ENCODE data around the gene RNF186.

The RNF186 gene

GRCh38 chr1:19776933-19777332 is 38.1 kb downstream of the RNF186 start:
- Histone ChIP-seq H3K9me2 (replicated peaks; ENCODE audit: low read depth, low read length) (no peaks in the 10 kb centered on the region), H3K4me2 (ENCODE audit: low read depth, low read length, poor library complexity, severe bottlenecking) (no peak overlapping the region), H4K20me1 (ENCODE audit: insufficient read depth, low read length, poor library complexity, severe bottlenecking) (no peaks in the 10 kb centered on the region), H3K36me3 (ENCODE audit: insufficient read depth, low read length) (peaks cover 11% of the 10 kb centered on the region; the same call in 1 of the 2 replicates), H3K4me1 (ENCODE audit: insufficient read depth, low read length, poor library complexity, severe bottlenecking) (no peaks in the 10 kb centered on the region), H3F3A (ENCODE audit: low read depth) (no peaks in the 10 kb centered on the region), H3K79me2 (ENCODE audit: insufficient read depth, low read length) (no peaks in the 10 kb centered on the region), H3K27me3 (ENCODE audit: insufficient read depth, low read length, poor library complexity, severe bottlenecking) (no peaks in the 10 kb centered on the region), H3K9me3 (ENCODE audit: insufficient read depth, low read depth, low read length) (no peaks in the 10 kb centered on the region), H2AFZ (ENCODE audit: low read length) (no peak overlapping the region), H3K4me3 (ENCODE audit: low read length, poor library complexity, severe bottlenecking) (no peak overlapping the region), H3K9ac (ENCODE audit: low read depth, low read length, poor library complexity, severe bottlenecking) (no peak overlapping the region)
- no peak for TF ChIP-seq EZH2phosphoT487 (IDR thresholded peaks at IDR 0.05; ENCODE audit: borderline replicate concordance)
- TF ChIP-seq, protein P1, sequence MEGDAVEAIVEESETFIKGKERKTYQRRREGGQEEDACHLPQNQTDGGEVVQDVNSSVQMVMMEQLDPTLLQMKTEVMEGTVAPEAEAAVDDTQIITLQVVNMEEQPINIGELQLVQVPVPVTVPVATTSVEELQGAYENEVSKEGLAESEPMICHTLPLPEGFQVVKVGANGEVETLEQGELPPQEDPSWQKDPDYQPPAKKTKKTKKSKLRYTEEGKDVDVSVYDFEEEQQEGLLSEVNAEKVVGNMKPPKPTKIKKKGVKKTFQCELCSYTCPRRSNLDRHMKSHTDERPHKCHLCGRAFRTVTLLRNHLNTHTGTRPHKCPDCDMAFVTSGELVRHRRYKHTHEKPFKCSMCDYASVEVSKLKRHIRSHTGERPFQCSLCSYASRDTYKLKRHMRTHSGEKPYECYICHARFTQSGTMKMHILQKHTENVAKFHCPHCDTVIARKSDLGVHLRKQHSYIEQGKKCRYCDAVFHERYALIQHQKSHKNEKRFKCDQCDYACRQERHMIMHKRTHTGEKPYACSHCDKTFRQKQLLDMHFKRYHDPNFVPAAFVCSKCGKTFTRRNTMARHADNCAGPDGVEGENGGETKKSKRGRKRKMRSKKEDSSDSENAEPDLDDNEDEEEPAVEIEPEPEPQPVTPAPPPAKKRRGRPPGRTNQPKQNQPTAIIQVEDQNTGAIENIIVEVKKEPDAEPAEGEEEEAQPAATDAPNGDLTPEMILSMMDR (conservative IDR thresholded peaks at IDR 0.05; ENCODE audit: low read length), result no peak

DNA sequence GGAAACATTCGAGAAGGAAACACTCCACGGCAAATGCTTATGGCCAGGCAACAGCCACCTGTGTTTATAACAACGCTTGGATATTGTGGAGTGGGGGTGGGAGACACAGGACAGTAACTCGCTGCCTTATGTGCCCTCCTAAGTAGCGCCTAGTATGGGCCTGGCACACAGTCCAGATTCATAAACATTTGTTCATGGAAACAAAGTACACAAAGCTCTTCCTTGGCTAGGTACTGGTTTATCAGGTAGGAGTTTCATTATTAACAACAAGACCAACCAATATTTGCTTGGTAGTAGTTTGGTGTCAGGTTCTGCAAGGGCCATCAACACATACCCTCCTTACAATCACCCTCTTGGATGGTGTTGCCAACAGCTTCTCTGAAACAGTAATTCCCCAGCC is 38.8 kb downstream of the RNF186 start:
- Histone ChIP-seq H3K79me2 (ENCODE audit: insufficient read depth, low read length) (no peaks in the 10 kb centered on the region), H3K9me3 (ENCODE audit: insufficient read depth, low read depth, low read length) (no peaks in the 10 kb centered on the region), H3K4me2 (ENCODE audit: low read depth, low read length, poor library complexity, severe bottlenecking) (no peak overlapping the region), H4K20me1 (ENCODE audit: insufficient read depth, low read length, poor library complexity, severe bottlenecking) (no peaks in the 10 kb centered on the region), H2AFZ (ENCODE audit: low read length) (no peak overlapping the region), H3K36me3 (ENCODE audit: insufficient read depth, low read length) (peaks cover 11% of the 10 kb centered on the region; the same call in 1 of the 2 replicates), H3K9ac (ENCODE audit: low read depth, low read length, poor library complexity, severe bottlenecking) (no peak overlapping the region), H3K4me3 (ENCODE audit: low read length, poor library complexity, severe bottlenecking) (no peak overlapping the region), H3F3A (ENCODE audit: low read depth) (no peaks in the 10 kb centered on the region), H3K4me1 (ENCODE audit: insufficient read depth, low read length, poor library complexity, severe bottlenecking) (no peaks in the 10 kb centered on the region), H3K27me3 (ENCODE audit: insufficient read depth, low read length, poor library complexity, severe bottlenecking) (no peaks in the 10 kb centered on the region), H3K9me2 (replicated peaks; ENCODE audit: low read depth, low read length) (no peaks in the 10 kb centered on the region)
- TF ChIP-seq, protein P1 (conservative IDR thresholded peaks at IDR 0.05; ENCODE audit: low read length), result no peak
- TF ChIP-seq EZH2phosphoT487 (IDR thresholded peaks at IDR 0.05; ENCODE audit: borderline replicate concordance), result no peak

- H3K4me2 ChIP-seq (ENCODE audit: low read depth, low read length, poor library complexity, severe bottlenecking), result no peak overlapping the region
- H3K4me1 ChIP-seq (ENCODE audit: insufficient read depth, low read length, poor library complexity, severe bottlenecking), result no peaks in the 10 kb centered on the region
- H3K9me3 ChIP-seq (ENCODE audit: insufficient read depth, low read depth, low read length), result no peaks in the 10 kb centered on the region
- H3K9me2 ChIP-seq (replicated peaks; ENCODE audit: low read depth, low read length), result no peaks in the 10 kb centered on the region
- H3K36me3 ChIP-seq (ENCODE audit: insufficient read depth, low read length), result peaks cover 11% of the 10 kb centered on the region; the same call in 1 of the 2 replicates
- H3F3A ChIP-seq (ENCODE audit: low read depth), result no peaks in the 10 kb centered on the region
- H3K27me3 ChIP-seq (ENCODE audit: insufficient read depth, low read length, poor library complexity, severe bottlenecking), result no peaks in the 10 kb centered on the region
- no peak overlapping the region for H3K9ac ChIP-seq (ENCODE audit: low read depth, low read length, poor library complexity, severe bottlenecking)
- H2AFZ ChIP-seq (ENCODE audit: low read length), result no peak overlapping the region
- H3K4me3 ChIP-seq (ENCODE audit: low read length, poor library complexity, severe bottlenecking), result no peak overlapping the region
- TF ChIP-seq, protein P1 (conservative IDR thresholded peaks at IDR 0.05; ENCODE audit: low read length), result no peak
- TF ChIP-seq EZH2phosphoT487 (IDR thresholded peaks at IDR 0.05; ENCODE audit: borderline replicate concordance), result no peak
- H3K79me2 ChIP-seq (ENCODE audit: insufficient read depth, low read length), result no peaks in the 10 kb centered on the region
- H4K20me1 ChIP-seq (ENCODE audit: insufficient read depth, low read length, poor library complexity, severe bottlenecking), result no peaks in the 10 kb centered on the region
These were observed 39.3 kb downstream of the RNF186 start for GRCh38 chr1:19775831-19776230.
